Cardiac muscle cell (in vitro differentiated cells and primary cell): ENCODE measurements around the gene PDE2A. TPM values are rescaled to one million over a fixed set of nuclear protein-coding genes. Genes with fewer than 3 reads are reported as not detected.

Experiments
- DNase-seq, 2 donors: peaks; one replicate each; pipeline versions ENCODE4 v3.0.0 to v3.0.0-alpha.2; 2010 to 2017; ENCODE audit warnings: low read depth in 1 of 2, low spot score in 1 of 2
- H3K27ac ChIP-seq: fragments of 200-600 bp; sonication (generic); 2 replicates; pipeline ENCODE4 v1.5.1; 2016
- H3K27me3 ChIP-seq: fragments of 200-600 bp; sonication (generic); 2 replicates; pipeline ENCODE4 v1.6.0; 2016; ENCODE audit warnings: control low read depth
- H3K36me3 ChIP-seq: fragments of 200-600 bp; sonication (generic); 2 replicates; pipeline ENCODE4 v1.5.1; 2016; ENCODE audit warnings: control low read depth
- H3K4me1 ChIP-seq: fragments of 200-600 bp; sonication (generic); 2 replicates; pipeline ENCODE4 v1.8.1; 2017; ENCODE audit warnings: low read depth, mild to moderate bottlenecking, mixed run types
- H3K4me3 ChIP-seq: fragments of 200-600 bp; sonication (generic); 2 replicates; pipeline ENCODE4 v1.5.1; 2016; ENCODE audit warnings: mild to moderate bottlenecking
- H3K9me3 ChIP-seq: fragments of 200-600 bp; sonication (generic); 2 replicates; pipeline ENCODE4 v1.5.1; 2017; ENCODE audit warnings: low read depth, mild to moderate bottlenecking, control low read depth
- polyA plus RNA-seq: library from polyadenylated mRNA; unstranded; fragments of >200 nt; fragmentation: Nextera tagmentation; extraction: Ambion mirVana; gene quantifications from 2 replicates; pipeline ENCODE4 v1.2.1, GENCODE V29; 2016
- total RNA-seq: library from RNA; depleted of rRNA; stranded (reverse); fragments of >200 nt; gene quantifications from 2 replicates; pipeline ENCODE4 v1.2.3, GENCODE V29; 2016
- TF ChIP-seq, protein P1 (sequence below): IDR thresholded peaks from 2 replicates; pipeline ENCODE4 v1.5.1; 2012; ENCODE audit warnings: low read depth, mild to moderate bottlenecking, low read length

Gene PDE2A
- total and polyA plus RNA-seq, 2 experiments from 2014 or later: 0.92 TPM; not detected in 1

DNA sequence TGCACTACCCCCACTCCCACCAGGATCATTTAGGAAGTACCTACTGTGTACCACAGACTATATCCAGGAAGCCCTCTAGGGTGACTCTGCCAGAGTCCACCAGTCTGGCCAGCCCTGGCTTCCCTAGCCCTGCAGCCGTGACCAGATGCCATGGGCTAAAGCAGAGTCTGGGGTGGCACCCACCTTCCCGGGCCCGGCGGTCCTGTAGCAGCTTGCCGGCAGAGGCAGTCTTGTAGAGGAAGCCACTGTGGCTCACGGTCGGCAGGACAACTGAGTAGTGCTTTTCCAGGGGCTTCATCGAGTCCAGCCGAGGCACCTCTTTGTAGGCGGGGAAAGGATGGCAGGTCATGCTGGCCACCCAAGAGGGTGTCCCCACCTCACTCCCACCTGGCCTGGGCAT lies 27.2 kb upstream of the PDE2A start:
- DNase-seq: no peak
- peaks cover 13% of the 10 kb centered on the region for H3K4me1 ChIP-seq
- H3K9me3 ChIP-seq: no peaks in the 10 kb centered on the region
- TF ChIP-seq, protein P1, sequence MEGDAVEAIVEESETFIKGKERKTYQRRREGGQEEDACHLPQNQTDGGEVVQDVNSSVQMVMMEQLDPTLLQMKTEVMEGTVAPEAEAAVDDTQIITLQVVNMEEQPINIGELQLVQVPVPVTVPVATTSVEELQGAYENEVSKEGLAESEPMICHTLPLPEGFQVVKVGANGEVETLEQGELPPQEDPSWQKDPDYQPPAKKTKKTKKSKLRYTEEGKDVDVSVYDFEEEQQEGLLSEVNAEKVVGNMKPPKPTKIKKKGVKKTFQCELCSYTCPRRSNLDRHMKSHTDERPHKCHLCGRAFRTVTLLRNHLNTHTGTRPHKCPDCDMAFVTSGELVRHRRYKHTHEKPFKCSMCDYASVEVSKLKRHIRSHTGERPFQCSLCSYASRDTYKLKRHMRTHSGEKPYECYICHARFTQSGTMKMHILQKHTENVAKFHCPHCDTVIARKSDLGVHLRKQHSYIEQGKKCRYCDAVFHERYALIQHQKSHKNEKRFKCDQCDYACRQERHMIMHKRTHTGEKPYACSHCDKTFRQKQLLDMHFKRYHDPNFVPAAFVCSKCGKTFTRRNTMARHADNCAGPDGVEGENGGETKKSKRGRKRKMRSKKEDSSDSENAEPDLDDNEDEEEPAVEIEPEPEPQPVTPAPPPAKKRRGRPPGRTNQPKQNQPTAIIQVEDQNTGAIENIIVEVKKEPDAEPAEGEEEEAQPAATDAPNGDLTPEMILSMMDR: no peak
- no peak overlapping the region for H3K4me3 ChIP-seq
- peaks cover 9% of the 10 kb centered on the region for H3K36me3 ChIP-seq
- no peaks in the 10 kb centered on the region for H3K27me3 ChIP-seq
- no peak overlapping the region for H3K27ac ChIP-seq

DNA sequence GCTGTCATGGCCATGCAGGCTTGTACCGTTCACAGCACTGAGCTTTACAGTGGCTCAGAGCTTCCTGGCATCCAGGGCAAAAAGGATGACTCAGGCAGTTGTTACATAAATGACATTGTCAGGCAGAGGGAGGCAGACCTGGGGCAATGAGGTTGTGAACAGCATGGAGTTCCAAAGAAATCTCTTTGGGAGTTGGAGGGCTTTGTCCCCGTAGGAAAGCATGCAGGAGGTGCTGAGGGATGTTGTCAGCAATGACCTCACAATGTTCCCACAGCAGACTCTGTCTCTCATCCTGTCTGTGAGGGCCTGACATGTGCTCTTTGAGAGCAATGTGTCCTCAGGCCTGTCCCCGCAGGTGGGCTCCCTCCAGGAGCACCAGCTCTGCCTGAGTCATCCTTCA lies 25.9 kb upstream of the PDE2A start:
- H3K9me3 ChIP-seq: no peaks in the 10 kb centered on the region
- H3K36me3 ChIP-seq: peaks cover 19% of the 10 kb centered on the region
- H3K27ac ChIP-seq: no peak overlapping the region
- H3K27me3 ChIP-seq: no peaks in the 10 kb centered on the region
- TF ChIP-seq, protein P1: no peak
- no peak overlapping the region for H3K4me3 ChIP-seq
- DNase-seq: peak in 1 of 2 donors; percentile 40
- peaks cover 5% of the 10 kb centered on the region for H3K4me1 ChIP-seq

DNA sequence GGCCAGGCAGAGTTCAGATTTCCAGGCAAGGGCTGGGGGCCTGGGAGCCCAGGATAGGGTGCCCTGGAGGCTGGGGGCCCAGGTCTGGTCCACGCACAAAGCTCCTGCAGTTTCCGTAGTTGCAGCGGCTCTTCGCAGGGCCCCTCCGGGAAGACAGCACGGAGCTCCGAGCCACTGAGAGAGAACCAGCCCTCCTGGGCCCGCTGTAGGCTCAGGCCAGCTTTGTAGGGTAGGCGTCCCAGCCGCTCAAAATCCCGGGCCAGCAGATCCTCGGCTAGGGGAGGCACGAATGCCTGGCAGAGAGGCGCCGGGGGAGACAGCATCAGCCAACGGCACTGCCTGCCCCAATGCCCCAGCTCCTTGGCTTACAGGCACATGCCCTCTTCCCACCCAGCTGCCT lies 23.6 kb upstream of the PDE2A start:
- no peaks in the 10 kb centered on the region for H3K9me3 ChIP-seq
- peaks cover 37% of the 10 kb centered on the region for H3K36me3 ChIP-seq
- no peaks in the 10 kb centered on the region for H3K27me3 ChIP-seq
- TF ChIP-seq, protein P1: no peak
- H3K4me1 ChIP-seq: no peaks in the 10 kb centered on the region
- no peak for DNase-seq
- H3K4me3 ChIP-seq: no peak overlapping the region
- H3K27ac ChIP-seq: no peak overlapping the region

DNA sequence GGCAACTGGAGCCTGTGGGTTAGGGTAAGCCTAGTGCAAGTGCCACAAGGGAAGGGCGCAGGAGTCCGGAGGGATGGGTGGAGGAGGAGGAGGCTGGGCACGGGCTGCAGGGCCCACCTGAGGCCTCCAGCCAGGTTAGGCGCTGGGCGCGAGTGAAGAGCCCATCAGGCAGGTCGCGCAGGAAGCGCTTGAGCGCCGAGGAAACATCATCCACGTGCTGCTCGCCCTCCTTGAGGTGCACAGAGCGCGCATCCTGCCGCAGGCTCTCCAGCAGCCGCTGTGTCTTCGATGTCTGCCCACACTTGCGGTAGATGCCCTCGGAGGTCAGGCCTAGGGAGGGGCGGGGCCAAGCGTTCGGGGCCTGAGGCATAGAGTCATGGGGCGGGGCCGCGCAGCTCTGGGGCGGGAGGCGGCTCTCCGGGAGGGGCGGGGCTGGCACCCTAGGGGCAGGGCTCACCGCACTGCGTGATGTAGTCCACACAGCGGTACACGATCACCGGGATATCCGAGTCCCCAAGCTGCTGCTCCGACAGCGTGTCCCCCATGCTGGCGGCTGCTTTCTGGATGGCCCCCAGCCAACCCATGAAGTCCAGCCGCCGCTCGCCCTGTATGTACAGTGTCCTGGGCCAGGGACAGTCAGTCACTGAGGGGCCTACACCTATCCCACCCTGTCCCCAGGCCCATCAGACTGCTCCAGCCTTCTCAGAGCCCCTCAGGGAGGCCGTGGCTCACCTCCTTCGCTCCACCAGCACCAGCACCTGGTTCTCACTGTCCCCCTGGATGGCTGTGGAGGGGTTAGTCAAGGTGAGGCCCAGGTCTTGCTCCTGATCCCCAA lies 22.9 kb upstream of the PDE2A start:
- Histone ChIP-seq H3K9me3 (no peaks in the 10 kb centered on the region), H3K4me3 (no peak overlapping the region), H3K4me1 (no peaks in the 10 kb centered on the region), H3K27me3 (no peaks in the 10 kb centered on the region), H3K36me3 (peaks cover 40% of the 10 kb centered on the region), H3K27ac (no peak overlapping the region)
- TF ChIP-seq, protein P1: no peak
- no peak for DNase-seq

DNA sequence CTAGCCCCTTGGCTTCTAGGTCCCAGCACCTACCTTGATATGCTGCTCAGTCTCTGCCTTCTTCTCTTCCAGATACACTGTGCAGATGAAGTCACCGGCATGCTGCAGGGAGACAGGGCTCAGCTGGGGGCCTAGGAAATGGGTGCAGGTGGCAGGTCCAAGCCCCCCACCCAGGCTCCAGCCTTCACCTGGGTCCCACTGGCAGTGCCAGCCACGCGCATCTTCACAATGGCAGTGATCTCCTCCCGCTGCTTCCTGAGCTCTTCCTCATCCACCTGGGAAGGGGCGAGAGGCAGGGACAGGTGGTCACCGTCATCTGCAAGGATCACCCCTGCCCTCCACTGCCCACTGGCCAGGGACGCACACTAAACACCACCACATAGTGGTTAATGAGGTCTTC lies 21.1 kb upstream of the PDE2A start:
- H3K4me1 ChIP-seq: no peaks in the 10 kb centered on the region
- no peak overlapping the region for H3K4me3 ChIP-seq
- H3K27me3 ChIP-seq: no peaks in the 10 kb centered on the region
- TF ChIP-seq, protein P1: no peak
- H3K27ac ChIP-seq: no peak overlapping the region
- H3K9me3 ChIP-seq: no peaks in the 10 kb centered on the region
- peaks cover 46% of the 10 kb centered on the region for H3K36me3 ChIP-seq
- DNase-seq: no peak
